KG1 (cell line): Measurements from ENCODE around the gene DNAL4.

Experiments
- DNase-seq: peaks from one replicate; lab custom pipeline; 2025; lab: John Stamatoyannopoulos, UW

The DNAL4 gene

GRCh38 chr22:38784856-38785255, 9.1 kb downstream of the DNAL4 start:
- DNase-seq: no peak

- DNase-seq: no peak
Observed at GRCh38 chr22:38784035-38784434, 9.9 kb downstream of the DNAL4 start.

GRCh38 chr22:38783095-38783615, 10.8 kb downstream of the DNAL4 start:
- DNase-seq: no peak

- no peak for DNase-seq
Observed at GRCh38 chr22:38782402-38783094, 11.4 kb downstream of the DNAL4 start.

GRCh38 chr22:38781033-38781432, 12.9 kb downstream of the DNAL4 start:
- no peak for DNase-seq

- no peak for DNase-seq
Observed at GRCh38 chr22:38777087-38777671, 16.8 kb downstream of the DNAL4 start.

- DNase-seq: no peak
Observed at GRCh38 chr22:38776086-38776485, 17.9 kb downstream of the DNAL4 start.

GRCh38 chr22:38775656-38776055, 18.3 kb downstream of the DNAL4 start:
- no peak for DNase-seq

GRCh38 chr22:38774496-38775166, 19.3 kb downstream of the DNAL4 start:
- no peak for DNase-seq

- no peak for DNase-seq
Observed at GRCh38 chr22:38773363-38773946, 20.5 kb downstream of the DNAL4 start.

GRCh38 chr22:38772623-38772873, 21.4 kb downstream of the DNAL4 start:
- no peak for DNase-seq

- no peak for DNase-seq
Observed at GRCh38 chr22:38770257-38770949, 23.5 kb downstream of the DNAL4 start.

- DNase-seq: no peak
Observed at GRCh38 chr22:38768036-38768435, 25.9 kb downstream of the DNAL4 start.

GRCh38 chr22:38767313-38767712, 26.6 kb downstream of the DNAL4 start:
- DNase-seq: no peak

GRCh38 chr22:38766076-38766777, 27.7 kb downstream of the DNAL4 start:
- no peak for DNase-seq

GRCh38 chr22:38762551-38762983, 31.4 kb downstream of the DNAL4 start:
- no peak for DNase-seq

GRCh38 chr22:38761202-38762162, 32.5 kb downstream of the DNAL4 start:
- DNase-seq: no peak

GRCh38 chr22:38760477-38761201, 33.3 kb downstream of the DNAL4 start:
- DNase-seq: no peak

- DNase-seq: no peak
Observed at GRCh38 chr22:38759005-38759404, 34.9 kb downstream of the DNAL4 start.
